ENCODE results near the gene ALDH18A1.
"Not testable (repeated sequence)": the region's sequence is repeated elsewhere in the genome, so short reads cannot be mapped to it uniquely, and the experiment has no call there.

The ALDH18A1 gene

GRCh38 chr10:95648138-95648537 lies 8.4 kb downstream of the ALDH18A1 start:
- DNase-seq (ENCODE audit: low read depth): no peak

- no peak for DNase-seq (ENCODE audit: low read depth)
Observed at GRCh38 chr10:95646160-95646559, 10.4 kb downstream of the ALDH18A1 start.

- DNase-seq (ENCODE audit: low read depth): no peak
Observed at GRCh38 chr10:95644901-95645300, 11.6 kb downstream of the ALDH18A1 start.

GRCh38 chr10:95640891-95641315 lies 15.6 kb downstream of the ALDH18A1 start:
- DNase-seq (ENCODE audit: low read depth): no peak

GRCh38 chr10:95637911-95638310 lies 18.6 kb downstream of the ALDH18A1 start:
- DNase-seq (ENCODE audit: low read depth): no peak

GRCh38 chr10:95637140-95637539 lies 19.4 kb downstream of the ALDH18A1 start:
- no peak for DNase-seq (ENCODE audit: low read depth)

GRCh38 chr10:95635319-95635733 lies 21.2 kb downstream of the ALDH18A1 start:
- no peak for DNase-seq (ENCODE audit: low read depth)

GRCh38 chr10:95628786-95629185 lies 27.7 kb downstream of the ALDH18A1 start:
- no peak for DNase-seq (ENCODE audit: low read depth)

GRCh38 chr10:95626500-95626899 lies 30.0 kb downstream of the ALDH18A1 start:
- no peak for DNase-seq (ENCODE audit: low read depth)

- not testable (repeated sequence) for DNase-seq (ENCODE audit: low read depth)
Observed at GRCh38 chr10:95620415-95620814, 36.1 kb downstream of the ALDH18A1 start.

- peak; percentile 20 for DNase-seq (ENCODE audit: low read depth)
Observed at GRCh38 chr10:95618101-95618500, 38.4 kb downstream of the ALDH18A1 start.

- DNase-seq (ENCODE audit: low read depth): no peak
Observed at GRCh38 chr10:95616446-95616845, 40.1 kb downstream of the ALDH18A1 start.

GRCh38 chr10:95613330-95613729 lies 43.2 kb downstream of the ALDH18A1 start:
- no peak for DNase-seq (ENCODE audit: low read depth)

- no peak for DNase-seq (ENCODE audit: low read depth)
Observed at GRCh38 chr10:95610727-95611126, 45.8 kb downstream of the ALDH18A1 start.

GRCh38 chr10:95606922-95607321 lies 49.6 kb downstream of the ALDH18A1 start:
- DNase-seq (ENCODE audit: low read depth): no peak

- DNase-seq (ENCODE audit: low read depth): peak; percentile 10
Observed at GRCh38 chr10:95605163-95605562, 51.3 kb downstream of the ALDH18A1 start.

- no peak for DNase-seq (ENCODE audit: low read depth)
Observed at GRCh38 chr10:95604630-95605029, 51.9 kb downstream of the ALDH18A1 start.

- no peak for DNase-seq (ENCODE audit: low read depth)
Observed at GRCh38 chr10:95602382-95602781, 54.1 kb downstream of the ALDH18A1 start.

GRCh38 chr10:95601116-95601719 lies 55.3 kb downstream of the ALDH18A1 start:
- DNase-seq (ENCODE audit: low read depth): peak; percentile 78

- no peak for DNase-seq (ENCODE audit: low read depth)
Observed at GRCh38 chr10:95600158-95600557, 56.4 kb downstream of the ALDH18A1 start.

- DNase-seq (ENCODE audit: low read depth): no peak
Observed at GRCh38 chr10:95597788-95598187, 58.7 kb downstream of the ALDH18A1 start.

- no peak for DNase-seq (ENCODE audit: low read depth)
Observed at GRCh38 chr10:95588025-95588424, 68.5 kb downstream of the ALDH18A1 start.

GRCh38 chr10:95579835-95580535 lies 76.5 kb downstream of the ALDH18A1 start:
- no peak for DNase-seq (ENCODE audit: low read depth)

GRCh38 chr10:95579292-95579691 lies 77.2 kb downstream of the ALDH18A1 start:
- no peak for DNase-seq (ENCODE audit: low read depth)

Measured in amniotic epithelial cell (primary cell).